Loucy (cell line): ENCODE measurements around the gene MAN1C1.

Experiments
- H2AFZ ChIP-seq: fragments of 200-600 bp; sonication (generic); 2 replicates; pipeline ENCODE4 v1.6.0; 2016; ENCODE audit warnings: antibody characterized with exemption, mild to moderate bottlenecking, low read length, moderate library complexity
- H3F3A ChIP-seq: fragments of 200-600 bp; 2 replicates; pipeline ENCODE4 v1.6.0; 2016; ENCODE audit warnings: antibody characterized with exemption, low read depth, mild to moderate bottlenecking
- H3K27me3 ChIP-seq: fragments of 200-600 bp; sonication (generic); 2 replicates; pipeline ENCODE4 v1.6.1; 2014; ENCODE audit warnings: low read length, mild to moderate bottlenecking; ENCODE audit not compliant: insufficient read depth, poor library complexity, severe bottlenecking
- H3K36me3 ChIP-seq: fragments of 200-600 bp; sonication (generic); 2 replicates; pipeline ENCODE4 v1.6.1; 2016; ENCODE audit warnings: low read length; ENCODE audit not compliant: insufficient read depth
- H3K4me1 ChIP-seq: fragments of 200-600 bp; sonication (generic); 2 replicates; pipeline ENCODE4 v1.5.1; 2014; ENCODE audit warnings: low read length, mild to moderate bottlenecking; ENCODE audit not compliant: insufficient read depth, poor library complexity, severe bottlenecking
- H3K4me2 ChIP-seq: fragments of 200-600 bp; sonication (generic); 2 replicates; pipeline ENCODE4 v1.6.0; 2014; ENCODE audit warnings: antibody characterized with exemption, low read length, low read depth, mild to moderate bottlenecking; ENCODE audit not compliant: poor library complexity, severe bottlenecking
- H3K4me3 ChIP-seq: fragments of 200-600 bp; sonication (generic); 2 replicates; pipeline ENCODE4 v1.5.1; 2014; ENCODE audit warnings: low read length, mild to moderate bottlenecking, mixed read lengths; ENCODE audit not compliant: poor library complexity, severe bottlenecking
- H3K79me2 ChIP-seq: fragments of 200-600 bp; sonication (generic); 2 replicates; pipeline ENCODE4 v1.6.1; 2014; ENCODE audit warnings: low read length; ENCODE audit not compliant: insufficient read depth
- H3K9ac ChIP-seq: fragments of 200-600 bp; sonication (generic); 2 replicates; pipeline ENCODE4 v1.6.0; 2014; ENCODE audit warnings: mild to moderate bottlenecking, low read depth, low read length, moderate library complexity; ENCODE audit not compliant: poor library complexity, severe bottlenecking
- H3K9me2 ChIP-seq: fragments of 200-600 bp; sonication (generic); replicated peaks from 2 replicates; pipeline ENCODE4 v1.6.1; 2016; ENCODE audit warnings: low read depth, low read length, mixed read lengths
- H3K9me3 ChIP-seq: fragments of 200-600 bp; sonication (generic); 2 replicates; pipeline ENCODE4 v1.6.1; 2014; ENCODE audit warnings: mild to moderate bottlenecking, antibody characterized with exemption, low read length, low read depth; ENCODE audit not compliant: insufficient read depth
- H4K20me1 ChIP-seq: fragments of 200-600 bp; sonication (generic); 2 replicates; pipeline ENCODE4 v1.6.0; 2014; ENCODE audit warnings: antibody characterized with exemption, low read length, mild to moderate bottlenecking; ENCODE audit not compliant: insufficient read depth, poor library complexity, severe bottlenecking
- EZH2phosphoT487 ChIP-seq: fragments of 200-600 bp; IDR thresholded peaks from 2 replicates; pipeline ENCODE4 v1.6.1; 2018; ENCODE audit warnings: antibody characterized with exemption, mild to moderate bottlenecking, moderate library complexity, borderline replicate concordance
- TF ChIP-seq, protein P1 (sequence below): fragments of 200-600 bp; sonication (generic); conservative IDR thresholded peaks from 2 replicates; pipeline ENCODE4 v1.5.1; 2014; ENCODE audit warnings: mild to moderate bottlenecking, antibody characterized with exemption, low read length

Gene MAN1C1

DNA sequence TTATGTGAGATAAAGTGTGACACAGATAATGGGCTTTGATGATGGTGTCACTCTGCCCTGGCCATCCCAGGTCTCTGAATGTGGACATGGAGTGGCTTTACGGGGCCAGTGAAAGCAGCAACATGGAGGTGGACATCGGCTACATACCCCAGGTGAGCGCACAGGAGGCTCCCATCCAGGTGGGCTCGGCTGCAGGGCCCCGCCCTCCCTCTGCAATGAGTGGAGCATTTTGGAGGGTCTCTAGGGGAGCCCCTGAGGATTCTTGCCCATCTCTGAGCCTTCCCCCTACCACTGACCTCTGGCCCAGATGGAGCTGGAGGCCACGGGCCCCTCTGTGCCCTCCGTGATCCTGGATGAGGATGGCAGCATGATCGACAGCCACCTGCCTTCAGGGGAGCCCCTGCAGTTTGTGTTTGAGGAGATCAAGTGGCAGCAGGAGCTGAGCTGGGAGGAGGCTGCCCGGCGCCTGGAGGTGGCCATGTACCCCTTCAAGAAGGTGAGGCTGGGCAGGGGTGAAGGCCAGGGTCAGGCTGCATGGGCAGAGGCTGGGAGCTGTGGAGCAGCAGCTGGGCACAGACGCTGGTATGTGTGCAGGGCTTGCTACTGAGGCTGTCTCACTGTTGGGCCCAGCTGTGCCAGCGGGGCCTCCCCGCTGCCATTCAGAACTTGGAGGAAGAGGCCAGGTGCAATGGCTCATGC, 194.9 kb downstream of the MAN1C1 start:
- Histone ChIP-seq H2AFZ (no peak overlapping the region), H3K9me3 (no peaks in the 10 kb centered on the region), H3K79me2 (no peaks in the 10 kb centered on the region), H3K4me3 (no peak overlapping the region), H3K27me3 (no peaks in the 10 kb centered on the region), H3K9ac (no peak overlapping the region), H3K36me3 (no peaks in the 10 kb centered on the region), H3K4me2 (no peak overlapping the region), H4K20me1 (no peaks in the 10 kb centered on the region), H3K9me2 (no peaks in the 10 kb centered on the region), H3F3A (no peaks in the 10 kb centered on the region), H3K4me1 (peaks cover 2% of the 10 kb centered on the region)
- TF ChIP-seq, protein P1, sequence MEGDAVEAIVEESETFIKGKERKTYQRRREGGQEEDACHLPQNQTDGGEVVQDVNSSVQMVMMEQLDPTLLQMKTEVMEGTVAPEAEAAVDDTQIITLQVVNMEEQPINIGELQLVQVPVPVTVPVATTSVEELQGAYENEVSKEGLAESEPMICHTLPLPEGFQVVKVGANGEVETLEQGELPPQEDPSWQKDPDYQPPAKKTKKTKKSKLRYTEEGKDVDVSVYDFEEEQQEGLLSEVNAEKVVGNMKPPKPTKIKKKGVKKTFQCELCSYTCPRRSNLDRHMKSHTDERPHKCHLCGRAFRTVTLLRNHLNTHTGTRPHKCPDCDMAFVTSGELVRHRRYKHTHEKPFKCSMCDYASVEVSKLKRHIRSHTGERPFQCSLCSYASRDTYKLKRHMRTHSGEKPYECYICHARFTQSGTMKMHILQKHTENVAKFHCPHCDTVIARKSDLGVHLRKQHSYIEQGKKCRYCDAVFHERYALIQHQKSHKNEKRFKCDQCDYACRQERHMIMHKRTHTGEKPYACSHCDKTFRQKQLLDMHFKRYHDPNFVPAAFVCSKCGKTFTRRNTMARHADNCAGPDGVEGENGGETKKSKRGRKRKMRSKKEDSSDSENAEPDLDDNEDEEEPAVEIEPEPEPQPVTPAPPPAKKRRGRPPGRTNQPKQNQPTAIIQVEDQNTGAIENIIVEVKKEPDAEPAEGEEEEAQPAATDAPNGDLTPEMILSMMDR: no peak
- no peak for TF ChIP-seq EZH2phosphoT487

DNA sequence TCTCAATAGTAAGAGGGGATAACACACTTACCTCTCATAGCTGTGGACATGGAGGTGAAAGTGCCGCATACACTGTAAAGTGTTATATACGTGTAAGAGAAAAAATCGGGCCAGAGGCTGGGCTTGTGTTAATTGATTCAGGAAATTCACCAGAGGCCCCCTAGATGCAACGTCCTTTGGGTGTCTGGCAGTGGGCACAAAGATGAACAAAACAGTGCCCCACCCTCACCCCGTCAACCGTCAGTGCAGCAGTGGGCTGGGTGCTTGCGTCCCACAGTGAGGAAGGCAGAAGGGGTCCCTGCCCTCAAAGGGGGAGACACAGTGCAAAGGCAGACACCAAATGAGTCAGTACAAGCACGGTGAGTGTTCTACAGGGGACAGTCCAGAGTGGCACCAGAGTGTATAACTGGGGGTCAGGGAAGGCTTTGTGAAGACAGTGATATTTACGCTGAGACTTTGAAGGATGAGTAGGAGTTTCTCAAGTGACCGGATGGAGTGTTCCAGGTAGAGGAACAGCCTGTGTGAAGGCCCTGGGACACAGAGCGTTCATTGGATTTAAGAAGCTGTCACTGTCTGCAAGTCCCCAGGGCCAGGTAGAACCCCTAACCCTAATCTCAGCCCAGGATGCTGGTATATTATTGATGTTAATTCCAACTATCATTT, 196.6 kb downstream of the MAN1C1 start:
- H3K4me2 ChIP-seq: no peak overlapping the region
- no peak overlapping the region for H3K9ac ChIP-seq
- H3K4me1 ChIP-seq: peaks cover 2% of the 10 kb centered on the region
- no peaks in the 10 kb centered on the region for H3F3A ChIP-seq
- no peak overlapping the region for H3K4me3 ChIP-seq
- H3K27me3 ChIP-seq: no peaks in the 10 kb centered on the region
- H3K9me3 ChIP-seq: no peaks in the 10 kb centered on the region
- TF ChIP-seq EZH2phosphoT487: no peak
- TF ChIP-seq, protein P1: no peak
- H3K36me3 ChIP-seq: no peaks in the 10 kb centered on the region
- no peaks in the 10 kb centered on the region for H3K79me2 ChIP-seq
- H4K20me1 ChIP-seq: no peaks in the 10 kb centered on the region
- no peak overlapping the region for H2AFZ ChIP-seq
- H3K9me2 ChIP-seq: no peaks in the 10 kb centered on the region

GRCh38 chr1:25813734-25814471, 197.3 kb downstream of the MAN1C1 start:
- Histone ChIP-seq H3K4me1 (peaks cover 8% of the 10 kb centered on the region), H3K9me2 (no peaks in the 10 kb centered on the region), H3K4me2 (no peak overlapping the region), H2AFZ (0 out of 2 replicates have a peak overlapping the region, but pooled peaks have one; percentile 51), H3K27me3 (no peaks in the 10 kb centered on the region), H4K20me1 (no peaks in the 10 kb centered on the region), H3K9me3 (no peaks in the 10 kb centered on the region), H3F3A (no peaks in the 10 kb centered on the region), H3K9ac (no peak overlapping the region), H3K79me2 (0 out of 2 replicates have a peak, but pooled peaks cover under 1% of the 10 kb centered on the region), H3K36me3 (no peaks in the 10 kb centered on the region), H3K4me3 (no peak overlapping the region)
- TF ChIP-seq, protein P1: peak; percentile 40
- no peak for TF ChIP-seq EZH2phosphoT487
